HEK293 (cell line): ENCODE results near the gene ETS2.

Source experiments
- CTCF ChIA-PET: fragments of 350-600 bp; formaldehyde crosslinking; extraction: SDS; loops from one replicate; lab custom pipeline; 2021; ENCODE audit warnings: antibody characterized with exemption; lab: Yijun Ruan, JAX
- POLR2A ChIA-PET: fragments of 300-600 bp; formaldehyde crosslinking; extraction: SDS; loops from one replicate; lab custom pipeline; 2020; ENCODE audit warnings: antibody characterized with exemption, inconsistent platforms; lab: Yijun Ruan, JAX
- H3K27ac ChIP-seq: fragments of 200-500 bp; sonication (Bioruptor generic); 2 replicates; pipeline ENCODE4 v1.5.1; 2014; ENCODE audit warnings: low read depth, low read length, control low read depth, inconsistent platforms; ENCODE audit errors: extremely low read depth
- H3K36me3 ChIP-seq, 2 experiments: fragments of 200-500 bp in 1 of 2; sonication (Bioruptor generic) in 1 of 2; 1 replicate in 1 of 2; 2 replicates in 1 of 2; pipeline ENCODE4 v1.5.1; 2014 to 2017; ENCODE audit warnings: inconsistent platforms in 2 of 2, low read length in 2 of 2; ENCODE audit not compliant: control insufficient read depth in 2 of 2, insufficient read depth in 1 of 2
- H3K4me1 ChIP-seq: fragments of 200-500 bp; sonication (Bioruptor generic); 2 replicates; pipeline ENCODE4 v1.5.1; 2014; ENCODE audit warnings: mild to moderate bottlenecking, low read length, inconsistent platforms; ENCODE audit not compliant: control insufficient read depth, insufficient read depth
- H3K4me3 ChIP-seq: 2 replicates; pipeline ENCODE4 v1.5.1; 2011; ENCODE audit warnings: low read depth, mild to moderate bottlenecking, control low read depth, low read length, moderate library complexity
- H3K9me3 ChIP-seq: fragments of 200-500 bp; sonication (Bioruptor generic); 2 replicates; pipeline ENCODE4 v1.5.1; 2014; ENCODE audit warnings: low read depth, low read length, inconsistent platforms; ENCODE audit not compliant: control insufficient read depth, insufficient read depth
- HOXD13 ChIP-seq: sonication (generic); formaldehyde crosslinking; IDR thresholded peaks from 2 replicates; pipeline ENCODE4 v1.8.0; 2022; ENCODE audit warnings: missing genetic modification reagents, borderline replicate concordance
- KLF16 ChIP-seq: fragments of 450-650 bp; formaldehyde crosslinking; IDR thresholded peaks from 2 replicates; pipeline ENCODE4 v1.5.1; 2017; ENCODE audit warnings: missing biosample characterization, missing genetic modification characterization
- KLF7 ChIP-seq: fragments of 450-650 bp; formaldehyde crosslinking; IDR thresholded peaks from 2 replicates; pipeline ENCODE4 v1.5.1; 2016; ENCODE audit warnings: missing biosample characterization, missing genetic modification characterization, borderline replicate concordance
- MYNN ChIP-seq: fragments of 450-650 bp; formaldehyde crosslinking; IDR thresholded peaks from 2 replicates; pipeline ENCODE4 v1.5.1; 2016; ENCODE audit warnings: missing biosample characterization, missing genetic modification characterization, borderline replicate concordance
- RBAK ChIP-seq: fragments of 450-650 bp; formaldehyde crosslinking; IDR thresholded peaks from 2 replicates; pipeline ENCODE4 v1.5.1; 2016; ENCODE audit warnings: missing biosample characterization, missing genetic modification characterization
- SCRT1 ChIP-seq: fragments of 450-650 bp; formaldehyde crosslinking; IDR thresholded peaks from 2 replicates; pipeline ENCODE4 v1.5.1; 2016; ENCODE audit warnings: missing biosample characterization, missing genetic modification characterization, borderline replicate concordance
- WT1 ChIP-seq: fragments of 450-650 bp; formaldehyde crosslinking; IDR thresholded peaks from 2 replicates; pipeline ENCODE4 v1.5.1; 2016; ENCODE audit warnings: missing biosample characterization, missing genetic modification characterization
- ZBTB17 ChIP-seq: fragments of 450-650 bp; formaldehyde crosslinking; IDR thresholded peaks from 2 replicates; pipeline ENCODE4 v1.5.1; 2016; ENCODE audit warnings: missing biosample characterization, missing genetic modification characterization
- ZBTB7A ChIP-seq: fragments of 450-650 bp; formaldehyde crosslinking; IDR thresholded peaks from 2 replicates; pipeline ENCODE4 v1.5.1; 2016; ENCODE audit warnings: low read depth, missing biosample characterization, missing genetic modification characterization
- ZNF133 ChIP-seq: fragments of 450-650 bp; formaldehyde crosslinking; IDR thresholded peaks from 2 replicates; pipeline ENCODE4 v1.5.1; 2016; ENCODE audit warnings: missing biosample characterization, missing genetic modification characterization
- ZNF157 ChIP-seq: fragments of 450-650 bp; formaldehyde crosslinking; IDR thresholded peaks from 2 replicates; pipeline ENCODE4 v1.5.1; 2016; ENCODE audit warnings: missing biosample characterization, missing genetic modification characterization
- ZNF23 ChIP-seq: fragments of 450-650 bp; formaldehyde crosslinking; IDR thresholded peaks from 2 replicates; pipeline ENCODE4 v1.5.1; 2016; ENCODE audit warnings: missing biosample characterization, missing genetic modification characterization, borderline replicate concordance
- ZNF404 ChIP-seq: fragments of 450-650 bp; formaldehyde crosslinking; IDR thresholded peaks from 2 replicates; pipeline ENCODE4 v1.5.1; 2017; ENCODE audit warnings: missing biosample characterization, missing genetic modification characterization
- ZNF501 ChIP-seq: fragments of 450-650 bp; formaldehyde crosslinking; IDR thresholded peaks from 2 replicates; pipeline ENCODE4 v1.5.1; 2016; ENCODE audit warnings: missing biosample characterization, missing genetic modification characterization
- ZNF544 ChIP-seq: fragments of 450-650 bp; formaldehyde crosslinking; IDR thresholded peaks from 2 replicates; pipeline ENCODE4 v1.5.0; 2017; ENCODE audit warnings: missing biosample characterization, missing genetic modification characterization
- ZNF560 ChIP-seq: fragments of 450-650 bp; formaldehyde crosslinking; IDR thresholded peaks from 2 replicates; pipeline ENCODE4 v1.5.1; 2017; ENCODE audit warnings: missing biosample characterization, missing genetic modification characterization, borderline replicate concordance
- ZNF624 ChIP-seq: fragments of 450-650 bp; formaldehyde crosslinking; IDR thresholded peaks from 2 replicates; pipeline ENCODE4 v1.5.1; 2017; ENCODE audit warnings: missing biosample characterization, missing genetic modification characterization
- ZNF660 ChIP-seq: fragments of 450-650 bp; IDR thresholded peaks from 2 replicates; pipeline ENCODE4 v1.5.1; 2018; ENCODE audit warnings: missing biosample characterization, mild to moderate bottlenecking, missing genetic modification characterization
- ZNF76 ChIP-seq: fragments of 450-650 bp; formaldehyde crosslinking; IDR thresholded peaks from 2 replicates; pipeline ENCODE4; 2016; ENCODE audit warnings: low read depth, missing biosample characterization, missing genetic modification characterization, borderline replicate concordance
- ZNF791 ChIP-seq: fragments of 450-650 bp; formaldehyde crosslinking; IDR thresholded peaks from 2 replicates; pipeline ENCODE4 v1.5.1; 2016; ENCODE audit warnings: missing biosample characterization, missing genetic modification characterization
- ZNF830 ChIP-seq: fragments of 450-650 bp; IDR thresholded peaks from 2 replicates; pipeline ENCODE4 v1.5.0; 2018; ENCODE audit warnings: missing biosample characterization, missing genetic modification characterization, low read depth, mild to moderate bottlenecking, moderate library complexity
- ZNF843 ChIP-seq: fragments of 450-650 bp; formaldehyde crosslinking; IDR thresholded peaks from 2 replicates; pipeline ENCODE4 v1.5.1; 2016; ENCODE audit warnings: missing biosample characterization, missing genetic modification characterization
- ZXDB ChIP-seq: fragments of 450-650 bp; formaldehyde crosslinking; IDR thresholded peaks from 2 replicates; pipeline ENCODE4 v1.5.1; 2016; ENCODE audit warnings: missing biosample characterization, missing genetic modification characterization
- TF ChIP-seq, protein P1 (sequence below): fragments of 450-650 bp; formaldehyde crosslinking; IDR thresholded peaks from 2 replicates; pipeline ENCODE4 v1.5.1; 2016; ENCODE audit warnings: missing biosample characterization, missing genetic modification characterization, borderline replicate concordance
- TF ChIP-seq, protein P2 (sequence below): fragments of 450-650 bp; formaldehyde crosslinking; IDR thresholded peaks from 2 replicates; pipeline ENCODE4 v1.5.1; 2017; ENCODE audit warnings: missing biosample characterization, mild to moderate bottlenecking, missing genetic modification characterization, moderate library complexity
- TF ChIP-seq, protein P3 (sequence below): fragments of 450-650 bp; formaldehyde crosslinking; IDR thresholded peaks from 2 replicates; pipeline ENCODE4 v1.5.1; 2016; ENCODE audit warnings: missing biosample characterization, missing genetic modification characterization
- TF ChIP-seq, protein P4 (sequence below): fragments of 450-650 bp; formaldehyde crosslinking; IDR thresholded peaks from 2 replicates; pipeline ENCODE4 v1.5.1; 2016; ENCODE audit warnings: missing biosample characterization, missing genetic modification characterization
- TF ChIP-seq, protein P5 (sequence below): fragments of 450-650 bp; formaldehyde crosslinking; IDR thresholded peaks from 2 replicates; pipeline ENCODE4 v1.5.1; 2016; ENCODE audit warnings: missing biosample characterization, missing genetic modification characterization

ETS2 gene

DNA sequence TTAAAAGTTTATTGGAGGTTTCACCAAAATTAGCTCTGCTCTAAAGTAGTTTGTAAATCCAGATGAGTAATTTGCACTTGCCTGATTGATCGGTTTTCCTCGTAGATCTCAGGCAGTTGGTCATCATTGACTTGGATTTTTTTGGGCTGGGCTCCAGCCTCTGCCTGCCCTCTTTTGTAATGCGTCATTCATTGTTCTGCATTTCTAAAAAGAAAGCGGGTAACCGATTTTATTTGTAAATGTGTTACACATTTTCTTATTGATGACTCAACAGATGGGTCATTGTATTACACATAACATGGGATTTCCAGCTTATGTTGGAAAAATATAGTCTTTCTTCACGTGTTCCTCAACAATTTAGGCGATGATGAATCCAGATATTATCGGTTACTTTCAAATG, 5.5 kb downstream of the ETS2 start:
- CTCF ChIA-PET = no interaction called here
- no peak for TF ChIP-seq ZNF501 (tag by site-specific recombination)
- TF ChIP-seq HOXD13 (CRISPR knock-in tag) = no peak
- TF ChIP-seq ZNF404 (tag by site-specific recombination) = no peak
- no peak for TF ChIP-seq ZBTB17 (tag by site-specific recombination)
- TF ChIP-seq SCRT1 (tag by site-specific recombination) = no peak
- TF ChIP-seq MYNN = no peak
- TF ChIP-seq WT1 (tag by site-specific recombination) = no peak
- no peak for TF ChIP-seq ZNF157
- no peak for TF ChIP-seq KLF16
- no peak for TF ChIP-seq ZNF560 (tag by site-specific recombination)
- TF ChIP-seq, protein P1, sequence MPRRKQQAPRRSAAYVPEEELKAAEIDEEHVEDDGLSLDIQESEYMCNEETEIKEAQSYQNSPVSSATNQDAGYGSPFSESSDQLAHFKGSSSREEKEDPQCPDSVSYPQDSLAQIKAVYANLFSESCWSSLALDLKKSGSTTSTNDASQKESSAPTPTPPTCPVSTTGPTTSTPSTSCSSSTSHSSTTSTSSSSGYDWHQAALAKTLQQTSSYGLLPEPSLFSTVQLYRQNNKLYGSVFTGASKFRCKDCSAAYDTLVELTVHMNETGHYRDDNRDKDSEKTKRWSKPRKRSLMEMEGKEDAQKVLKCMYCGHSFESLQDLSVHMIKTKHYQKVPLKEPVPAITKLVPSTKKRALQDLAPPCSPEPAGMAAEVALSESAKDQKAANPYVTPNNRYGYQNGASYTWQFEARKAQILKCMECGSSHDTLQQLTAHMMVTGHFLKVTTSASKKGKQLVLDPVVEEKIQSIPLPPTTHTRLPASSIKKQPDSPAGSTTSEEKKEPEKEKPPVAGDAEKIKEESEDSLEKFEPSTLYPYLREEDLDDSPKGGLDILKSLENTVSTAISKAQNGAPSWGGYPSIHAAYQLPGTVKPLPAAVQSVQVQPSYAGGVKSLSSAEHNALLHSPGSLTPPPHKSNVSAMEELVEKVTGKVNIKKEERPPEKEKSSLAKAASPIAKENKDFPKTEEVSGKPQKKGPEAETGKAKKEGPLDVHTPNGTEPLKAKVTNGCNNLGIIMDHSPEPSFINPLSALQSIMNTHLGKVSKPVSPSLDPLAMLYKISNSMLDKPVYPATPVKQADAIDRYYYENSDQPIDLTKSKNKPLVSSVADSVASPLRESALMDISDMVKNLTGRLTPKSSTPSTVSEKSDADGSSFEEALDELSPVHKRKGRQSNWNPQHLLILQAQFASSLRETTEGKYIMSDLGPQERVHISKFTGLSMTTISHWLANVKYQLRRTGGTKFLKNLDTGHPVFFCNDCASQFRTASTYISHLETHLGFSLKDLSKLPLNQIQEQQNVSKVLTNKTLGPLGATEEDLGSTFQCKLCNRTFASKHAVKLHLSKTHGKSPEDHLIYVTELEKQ (tag by site-specific recombination) = no peak
- TF ChIP-seq ZNF76 = no peak
- TF ChIP-seq, protein P2, sequence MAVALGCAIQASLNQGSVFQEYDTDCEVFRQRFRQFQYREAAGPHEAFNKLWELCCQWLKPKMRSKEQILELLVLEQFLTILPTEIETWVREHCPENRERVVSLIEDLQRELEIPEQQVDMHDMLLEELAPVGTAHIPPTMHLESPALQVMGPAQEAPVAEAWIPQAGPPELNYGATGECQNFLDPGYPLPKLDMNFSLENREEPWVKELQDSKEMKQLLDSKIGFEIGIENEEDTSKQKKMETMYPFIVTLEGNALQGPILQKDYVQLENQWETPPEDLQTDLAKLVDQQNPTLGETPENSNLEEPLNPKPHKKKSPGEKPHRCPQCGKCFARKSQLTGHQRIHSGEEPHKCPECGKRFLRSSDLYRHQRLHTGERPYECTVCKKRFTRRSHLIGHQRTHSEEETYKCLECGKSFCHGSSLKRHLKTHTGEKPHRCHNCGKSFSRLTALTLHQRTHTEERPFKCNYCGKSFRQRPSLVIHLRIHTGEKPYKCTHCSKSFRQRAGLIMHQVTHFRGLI = no peak
- TF ChIP-seq RBAK (tag by site-specific recombination) = no peak
- TF ChIP-seq ZNF843 (tag by site-specific recombination) = no peak
- TF ChIP-seq ZXDB (tag by site-specific recombination) = no peak
- POLR2A ChIA-PET = no interaction called here
- Histone ChIP-seq H3K4me1 (peaks cover 6% of the 10 kb centered on the region), H3K4me3 (no peak overlapping the region), H3K36me3 (peaks cover 31 to 58% of the 10 kb centered on the region in 2 experiments), H3K27ac (no peak overlapping the region), H3K9me3 (no peaks in the 10 kb centered on the region)

DNA sequence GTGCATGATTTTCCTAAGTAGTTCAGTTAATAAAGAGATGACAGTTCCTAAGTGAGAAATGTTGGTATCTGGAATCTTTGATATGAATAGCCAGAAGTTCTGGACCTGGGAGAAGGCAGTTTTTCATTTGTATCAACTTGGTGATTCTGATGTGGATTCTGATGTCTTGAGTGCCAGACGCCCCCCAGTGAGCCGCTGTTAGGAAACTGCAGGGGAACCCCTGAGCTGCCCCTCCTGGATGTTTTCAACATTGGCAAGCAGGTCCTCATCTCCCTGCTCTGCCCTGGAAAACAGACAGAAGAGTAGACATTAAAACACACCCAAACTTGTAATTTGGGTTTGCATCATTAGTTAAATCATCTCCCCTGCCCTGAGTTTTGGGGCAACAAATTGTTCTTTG, 7.4 kb downstream of the ETS2 start:
- Histone ChIP-seq H3K4me3 (no peak overlapping the region), H3K27ac (no peak overlapping the region; the same call in 1 of the 2 replicates)
- POLR2A ChIA-PET = no interaction called here
- TF ChIP-seq ZNF23 (tag by site-specific recombination) = no peak
- no peak for TF ChIP-seq KLF7 (tag by site-specific recombination)
- TF ChIP-seq, protein P3, sequence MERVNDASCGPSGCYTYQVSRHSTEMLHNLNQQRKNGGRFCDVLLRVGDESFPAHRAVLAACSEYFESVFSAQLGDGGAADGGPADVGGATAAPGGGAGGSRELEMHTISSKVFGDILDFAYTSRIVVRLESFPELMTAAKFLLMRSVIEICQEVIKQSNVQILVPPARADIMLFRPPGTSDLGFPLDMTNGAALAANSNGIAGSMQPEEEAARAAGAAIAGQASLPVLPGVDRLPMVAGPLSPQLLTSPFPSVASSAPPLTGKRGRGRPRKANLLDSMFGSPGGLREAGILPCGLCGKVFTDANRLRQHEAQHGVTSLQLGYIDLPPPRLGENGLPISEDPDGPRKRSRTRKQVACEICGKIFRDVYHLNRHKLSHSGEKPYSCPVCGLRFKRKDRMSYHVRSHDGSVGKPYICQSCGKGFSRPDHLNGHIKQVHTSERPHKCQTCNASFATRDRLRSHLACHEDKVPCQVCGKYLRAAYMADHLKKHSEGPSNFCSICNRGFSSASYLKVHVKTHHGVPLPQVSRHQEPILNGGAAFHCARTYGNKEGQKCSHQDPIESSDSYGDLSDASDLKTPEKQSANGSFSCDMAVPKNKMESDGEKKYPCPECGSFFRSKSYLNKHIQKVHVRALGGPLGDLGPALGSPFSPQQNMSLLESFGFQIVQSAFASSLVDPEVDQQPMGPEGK = no peak
- TF ChIP-seq ZNF791 = no peak
- no peak for TF ChIP-seq ZNF660 (tag by site-specific recombination)
- TF ChIP-seq, protein P4, sequence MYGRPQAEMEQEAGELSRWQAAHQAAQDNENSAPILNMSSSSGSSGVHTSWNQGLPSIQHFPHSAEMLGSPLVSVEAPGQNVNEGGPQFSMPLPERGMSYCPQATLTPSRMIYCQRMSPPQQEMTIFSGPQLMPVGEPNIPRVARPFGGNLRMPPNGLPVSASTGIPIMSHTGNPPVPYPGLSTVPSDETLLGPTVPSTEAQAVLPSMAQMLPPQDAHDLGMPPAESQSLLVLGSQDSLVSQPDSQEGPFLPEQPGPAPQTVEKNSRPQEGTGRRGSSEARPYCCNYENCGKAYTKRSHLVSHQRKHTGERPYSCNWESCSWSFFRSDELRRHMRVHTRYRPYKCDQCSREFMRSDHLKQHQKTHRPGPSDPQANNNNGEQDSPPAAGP (tag by site-specific recombination) = no peak
- no peak for TF ChIP-seq ZNF404 (tag by site-specific recombination)
- no peak for TF ChIP-seq ZNF830 (tag by site-specific recombination)
- TF ChIP-seq ZBTB7A (tag by site-specific recombination) = no peak
- no peak for TF ChIP-seq ZNF624 (tag by site-specific recombination)
- no peak for TF ChIP-seq ZNF133
- TF ChIP-seq, protein P5, sequence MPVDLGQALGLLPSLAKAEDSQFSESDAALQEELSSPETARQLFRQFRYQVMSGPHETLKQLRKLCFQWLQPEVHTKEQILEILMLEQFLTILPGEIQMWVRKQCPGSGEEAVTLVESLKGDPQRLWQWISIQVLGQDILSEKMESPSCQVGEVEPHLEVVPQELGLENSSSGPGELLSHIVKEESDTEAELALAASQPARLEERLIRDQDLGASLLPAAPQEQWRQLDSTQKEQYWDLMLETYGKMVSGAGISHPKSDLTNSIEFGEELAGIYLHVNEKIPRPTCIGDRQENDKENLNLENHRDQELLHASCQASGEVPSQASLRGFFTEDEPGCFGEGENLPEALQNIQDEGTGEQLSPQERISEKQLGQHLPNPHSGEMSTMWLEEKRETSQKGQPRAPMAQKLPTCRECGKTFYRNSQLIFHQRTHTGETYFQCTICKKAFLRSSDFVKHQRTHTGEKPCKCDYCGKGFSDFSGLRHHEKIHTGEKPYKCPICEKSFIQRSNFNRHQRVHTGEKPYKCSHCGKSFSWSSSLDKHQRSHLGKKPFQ (tag by site-specific recombination) = no peak
- TF ChIP-seq ZNF544 (tag by site-specific recombination) = no peak

More for the DNA sequence above, 7.4 kb downstream of the ETS2 start:
- Histone ChIP-seq H3K9me3 (no peaks in the 10 kb centered on the region), H3K4me1 (no peaks in the 10 kb centered on the region), H3K36me3 (peaks cover 33 to 77% of the 10 kb centered on the region in 2 experiments)
- CTCF ChIA-PET = no interaction called here
